Small intestine (tissue), 7 donors: Measurements from ENCODE around the gene PDE4D. TPM values are rescaled to one million over a fixed set of nuclear protein-coding genes. Genes with fewer than 3 reads are reported as not detected.

Experiments used
- DNase-seq, 2 donors: peaks; one replicate each; pipeline versions ENCODE4 v3.0.0 to v3.0.0-alpha.2; 2013
- FAIRE-seq: peaks from 2 replicates; lab custom pipeline; 2012; peaks lifted over from hg19 to GRCh38; lab: Jason Lieb, UNC
- H3K27ac ChIP-seq, 3 donors: one replicate each; pipeline ENCODE4 v1.5.1; 2013; ENCODE audit warnings: low read length in 2 of 3, mild to moderate bottlenecking in 2 of 3, control low read depth in 1 of 3, inconsistent platforms in 1 of 3, low read depth in 1 of 3, moderate library complexity in 1 of 3
- H3K27me3 ChIP-seq, 3 donors: one replicate each; pipeline ENCODE4 v1.6.1; 2013; ENCODE audit warnings: low read length in 3 of 3, inconsistent platforms in 1 of 3; ENCODE audit not compliant: control insufficient read depth in 3 of 3, insufficient read depth in 3 of 3
- H3K36me3 ChIP-seq, 3 donors: one replicate each; pipeline ENCODE4 v1.6.1; 2013; ENCODE audit warnings: low read length in 3 of 3, inconsistent platforms in 1 of 3, low read depth in 1 of 3, mild to moderate bottlenecking in 1 of 3, moderate library complexity in 1 of 3; ENCODE audit not compliant: control insufficient read depth in 3 of 3, insufficient read depth in 2 of 3
- H3K4me1 ChIP-seq, 3 donors: one replicate each; pipeline ENCODE4 v1.6.1; 2013; ENCODE audit warnings: low read length in 2 of 3, inconsistent platforms in 1 of 3, low read depth in 1 of 3, mild to moderate bottlenecking in 1 of 3, moderate library complexity in 1 of 3; ENCODE audit not compliant: control insufficient read depth in 3 of 3, insufficient read depth in 2 of 3
- H3K4me3 ChIP-seq, 3 donors: one replicate each; pipeline ENCODE4 v1.5.1; 2013; ENCODE audit warnings: low read length in 3 of 3, control low read depth in 1 of 3, inconsistent platforms in 1 of 3, low read depth in 1 of 3, mild to moderate bottlenecking in 1 of 3, moderate library complexity in 1 of 3
- H3K9me3 ChIP-seq, 2 donors: one replicate each; pipeline ENCODE4 v1.6.1; 2013; ENCODE audit warnings: low read depth in 1 of 2, low read length in 1 of 2; ENCODE audit not compliant: control insufficient read depth in 2 of 2, insufficient read depth in 1 of 2
- WGBS, 3 donors: extraction: QIAGEN DNeasy Blood & Tissue Kit; methylation state at CpG; one replicate each; pipeline ENCODE4 v1.1.7; 2013; 5-methylcytosine and 5-hydroxymethylcytosine counted together
- polyA plus RNA-seq, 4 donors: library from polyadenylated mRNA; stranded (reverse) in 3 of 4; unstranded in 1 of 4; fragments of 200-250 nt in 3 of 4; fragments of 120-200 nt in 1 of 4; gene quantifications; one replicate each; pipeline versions ENCODE4 v1.2.1 to v1.2.3, GENCODE V29; 2013
- donor health status: healthy with polysubstance abuse.
- donor health status: control.
- donor health status: control.
- donor health status: Bipolar disorder and iron deficiency.
- donor health status: healthy.

Gene PDE4D
- polyA plus RNA-seq, 4 donors, result 2.9 to 16.2 (median 5.3) TPM

GRCh38 chr5:59025734-59026133, 867.8 kb downstream of the PDE4D start:
- H3K36me3 ChIP-seq, result no peaks in the 10 kb centered on the region
- FAIRE-seq, result no peak
- no peaks in the 10 kb centered on the region for H3K27me3 ChIP-seq
- H3K9me3 ChIP-seq, result no peaks in the 10 kb centered on the region
- peaks cover 2 to 11% (median 2%) of the 10 kb centered on the region in 3 donors for H3K4me1 ChIP-seq
- no peak overlapping the region for H3K27ac ChIP-seq
- no peak overlapping the region for H3K4me3 ChIP-seq
- WGBS, 3 donors, result 96 to 100% (median 100%) methylated on average over 1 of the region's 1 CpG
- peak in 1 of 2 donors; percentile 21 for DNase-seq

- H3K9me3 ChIP-seq, result no peaks in the 10 kb centered on the region
- 71 to 78% (median 76%) methylated on average over 7 of the region's 7 CpGs for WGBS, 3 donors
- H3K27me3 ChIP-seq, result no peaks in the 10 kb centered on the region
- FAIRE-seq (no peak), DNase-seq (no peak)
- no peak overlapping the region for H3K4me3 ChIP-seq
- H3K4me1 ChIP-seq, result peaks cover 2 to 11% (median 2%) of the 10 kb centered on the region in 3 donors
- no peak overlapping the region for H3K27ac ChIP-seq
- no peaks in the 10 kb centered on the region for H3K36me3 ChIP-seq
Measured at GRCh38 chr5:59021837-59022514, 871.5 kb downstream of the PDE4D start.

GRCh38 chr5:59021286-59021673, 872.2 kb downstream of the PDE4D start:
- Histone ChIP-seq H3K36me3 (no peaks in the 10 kb centered on the region), H3K9me3 (no peaks in the 10 kb centered on the region), H3K27ac (peak overlapping the region in 1 of 3 donors; percentile 67), H3K4me1 (peaks cover 2 to 11% (median 2%) of the 10 kb centered on the region in 3 donors), H3K27me3 (no peaks in the 10 kb centered on the region), H3K4me3 (no peak overlapping the region)
- DNase-seq, result peak; percentile 11 to 42
- FAIRE-seq, result no peak

DNA sequence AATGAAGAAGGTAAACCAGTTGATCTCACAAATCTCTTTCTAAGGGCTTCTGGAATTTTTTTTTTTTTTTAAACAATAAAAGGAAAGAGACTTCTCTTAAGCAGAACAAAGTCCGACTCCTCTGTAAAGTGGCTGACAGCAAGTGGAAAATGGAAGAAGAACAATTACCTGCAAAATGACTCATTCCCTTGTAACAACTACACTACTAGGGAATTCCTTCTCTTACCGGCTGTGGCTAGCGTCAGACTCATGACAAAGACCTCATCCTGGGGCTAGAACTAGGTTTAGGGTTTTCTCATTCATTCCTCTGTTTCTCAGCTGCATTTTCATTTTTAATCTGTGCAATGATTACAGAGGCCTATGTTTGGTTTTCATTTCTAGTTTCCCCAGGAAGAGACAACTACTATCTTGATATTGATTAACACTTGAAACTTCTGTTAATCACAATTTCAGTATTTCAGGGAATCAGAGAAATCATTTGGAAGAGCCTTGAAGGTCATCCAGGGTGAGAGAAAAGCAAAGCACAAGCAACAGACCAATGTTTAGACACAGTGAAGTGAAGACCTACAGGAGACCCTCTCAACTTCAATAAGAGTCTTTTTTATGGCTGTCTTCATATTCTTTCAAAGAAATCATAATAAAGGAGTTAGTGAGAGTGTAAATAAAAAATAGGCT, 872.8 kb downstream of the PDE4D start:
- peak; percentile 34 to 82 for DNase-seq
- no peak for FAIRE-seq
- 5 to 51% (median 22%) methylated on average over 3 of the region's 3 CpGs for WGBS, 3 donors

GRCh38 chr5:59019078-59019477, 874.4 kb downstream of the PDE4D start:
- H3K27ac ChIP-seq, result no peak overlapping the region
- FAIRE-seq (no peak), DNase-seq (no peak)
- no peaks in the 10 kb centered on the region for H3K36me3 ChIP-seq
- H3K27me3 ChIP-seq, result no peaks in the 10 kb centered on the region
- H3K4me3 ChIP-seq, result no peak overlapping the region
- H3K9me3 ChIP-seq, result no peaks in the 10 kb centered on the region
- peaks cover 2 to 11% (median 2%) of the 10 kb centered on the region in 3 donors for H3K4me1 ChIP-seq
- WGBS, 3 donors, result 67 to 76% (median 75%) methylated on average over 1 of the region's 1 CpG

More for the DNA sequence above, 872.8 kb downstream of the PDE4D start:
- Histone ChIP-seq H3K4me3 (no peak overlapping the region), H3K27me3 (no peaks in the 10 kb centered on the region), H3K27ac (peak overlapping the region in 1 of 3 donors; percentile 67), H3K36me3 (no peaks in the 10 kb centered on the region), H3K4me1 (peaks cover 2 to 11% (median 2%) of the 10 kb centered on the region in 3 donors), H3K9me3 (no peaks in the 10 kb centered on the region)

DNA sequence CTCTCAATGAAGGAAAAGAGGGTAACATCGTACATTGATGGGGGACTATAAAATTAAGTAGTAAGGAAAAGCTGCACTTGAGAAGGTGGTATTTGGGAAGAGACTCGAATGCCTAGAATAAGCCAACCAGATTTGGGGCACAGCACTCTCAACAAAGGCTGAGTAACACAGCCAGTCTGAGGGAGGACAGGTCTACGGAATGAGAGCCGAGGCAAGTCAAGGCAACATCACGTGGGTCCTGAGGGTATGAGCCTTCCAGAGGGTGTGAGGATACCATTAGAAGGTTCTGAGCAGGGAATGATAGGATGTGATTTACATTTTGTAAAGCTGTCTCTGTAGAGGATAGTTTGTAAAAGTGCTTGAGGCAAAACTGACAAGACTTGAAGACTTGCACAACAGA, 876.6 kb downstream of the PDE4D start:
- Histone ChIP-seq H3K4me3 (no peak overlapping the region), H3K4me1 (peaks cover 2 to 11% (median 2%) of the 10 kb centered on the region in 3 donors), H3K36me3 (no peaks in the 10 kb centered on the region), H3K27ac (no peak overlapping the region), H3K27me3 (no peaks in the 10 kb centered on the region), H3K9me3 (no peaks in the 10 kb centered on the region)
- WGBS, 3 donors, result 94 to 97% (median 94%) methylated on average over 5 of the region's 5 CpGs
- DNase-seq, result no peak
- FAIRE-seq, result no peak

- Histone ChIP-seq H3K27me3 (no peaks in the 10 kb centered on the region), H3K9me3 (no peaks in the 10 kb centered on the region), H3K36me3 (no peaks in the 10 kb centered on the region), H3K27ac (no peak overlapping the region), H3K4me3 (no peak overlapping the region), H3K4me1 (no peaks in the 10 kb centered on the region)
- DNase-seq, result no peak
- no peak for FAIRE-seq
Measured at GRCh38 chr5:59008816-59009473, 884.6 kb downstream of the PDE4D start.

GRCh38 chr5:59007460-59008063, 886.0 kb downstream of the PDE4D start:
- no peaks in the 10 kb centered on the region for H3K27me3 ChIP-seq
- no peaks in the 10 kb centered on the region for H3K36me3 ChIP-seq
- no peak overlapping the region for H3K4me3 ChIP-seq
- no peak overlapping the region for H3K27ac ChIP-seq
- no peaks in the 10 kb centered on the region for H3K4me1 ChIP-seq
- WGBS, 3 donors, result 11 to 21% (median 17%) methylated on average over 2 of the region's 2 CpGs
- peak; percentile 68 for FAIRE-seq
- no peaks in the 10 kb centered on the region for H3K9me3 ChIP-seq
- peak in 1 of 2 donors; percentile 5 for DNase-seq
